ENCODE measurements around the gene HAO2. TPM values are rescaled to one million over a fixed set of nuclear protein-coding genes. Genes with fewer than 3 reads are reported as not detected.

Gene HAO2
- total RNA-seq (not detected), polyA plus RNA-seq (not detected)
- long read RNA-seq, donor 1: 0 reads
- long read RNA-seq, donor 2: 0 reads
- long read RNA-seq, donor 3: 0 reads
- long read RNA-seq, donor 4: 0 reads

- no peak within 1 kb of the TSS for H3K4me3 ChIP-seq (ENCODE audit: low read length)
- H3K27ac ChIP-seq (ENCODE audit: low read length): no peak within 1 kb of the TSS
- ATAC-seq: no peak
- no peaks in the 10 kb centered on the region for H3K27me3 ChIP-seq (ENCODE audit: control insufficient read depth, insufficient read depth)
- DNase-seq: no peak
- H3K4me1 ChIP-seq (ENCODE audit: control insufficient read depth, insufficient read depth, low read length): no peaks in the 10 kb centered on the region
- no peaks in the 10 kb centered on the region for H3K9me3 ChIP-seq (ENCODE audit: control insufficient read depth, low read length)
- 58% methylated on average over 2 of the region's 2 CpGs for WGBS
- intact Hi-C loops (cut with DNase I): loop anchor here in 1 of 4 donors (10.0 kb wide), 1 partner anchor 84 kb away; no protein-coding TSS in a partner anchor
These were observed at the start of gene HAO2 for GRCh38 chr1:119368554-119368953. TSS of gene HAO2 (plus strand) at chr1:119368785. CDS start at chr1:119381086, 12,301 bp downstream.

GRCh38 chr1:119320100-119320499 is 48.5 kb upstream of the HAO2 start:
- DNase-seq: no peak
- Histone ChIP-seq H3K27ac (ENCODE audit: low read length) (no peak overlapping the region), H3K27me3 (ENCODE audit: control insufficient read depth, insufficient read depth) (no peaks in the 10 kb centered on the region), H3K4me3 (ENCODE audit: low read length) (no peak overlapping the region), H3K4me1 (ENCODE audit: control insufficient read depth, insufficient read depth, low read length) (no peaks in the 10 kb centered on the region), H3K9me3 (ENCODE audit: control insufficient read depth, low read length) (no peaks in the 10 kb centered on the region)
- intact Hi-C loops (cut with DNase I): no loop called here
- ATAC-seq: no peak

- Histone ChIP-seq H3K4me1 (ENCODE audit: control insufficient read depth, insufficient read depth, low read length) (no peaks in the 10 kb centered on the region), H3K9me3 (ENCODE audit: control insufficient read depth, low read length) (no peaks in the 10 kb centered on the region), H3K27ac (ENCODE audit: low read length) (no peak overlapping the region), H3K4me3 (ENCODE audit: low read length) (no peak overlapping the region), H3K27me3 (ENCODE audit: control insufficient read depth, insufficient read depth) (no peaks in the 10 kb centered on the region)
- intact Hi-C loops (cut with DNase I): no loop called here
- 88% methylated on average over 5 of the region's 5 CpGs for WGBS
- DNase-seq (no peak), ATAC-seq (no peak)
These were observed 46.7 kb upstream of the HAO2 start for GRCh38 chr1:119321666-119322419.

- Histone ChIP-seq H3K27me3 (ENCODE audit: control insufficient read depth, insufficient read depth) (no peaks in the 10 kb centered on the region), H3K4me1 (ENCODE audit: control insufficient read depth, insufficient read depth, low read length) (no peaks in the 10 kb centered on the region), H3K27ac (ENCODE audit: low read length) (no peak overlapping the region), H3K4me3 (ENCODE audit: low read length) (no peak overlapping the region), H3K9me3 (ENCODE audit: control insufficient read depth, low read length) (no peaks in the 10 kb centered on the region)
- intact Hi-C loops (cut with DNase I): no loop called here
- ATAC-seq (no peak), DNase-seq (no peak)
- WGBS: 74% methylated on average over 5 of the region's 5 CpGs
These were observed 45.2 kb upstream of the HAO2 start for GRCh38 chr1:119323216-119323982.

GRCh38 chr1:119324198-119324597 is 44.4 kb upstream of the HAO2 start:
- no peak overlapping the region for H3K4me3 ChIP-seq (ENCODE audit: low read length)
- H3K27ac ChIP-seq (ENCODE audit: low read length): no peak overlapping the region
- no peaks in the 10 kb centered on the region for H3K4me1 ChIP-seq (ENCODE audit: control insufficient read depth, insufficient read depth, low read length)
- no peaks in the 10 kb centered on the region for H3K27me3 ChIP-seq (ENCODE audit: control insufficient read depth, insufficient read depth)
- ATAC-seq (no peak), DNase-seq (no peak)
- H3K9me3 ChIP-seq (ENCODE audit: control insufficient read depth, low read length): no peaks in the 10 kb centered on the region
- 69% methylated on average over 1 of the region's 1 CpG for WGBS
- intact Hi-C loops (cut with DNase I): no loop called here

- 90% methylated on average over 7 of the region's 7 CpGs for WGBS
- ATAC-seq: no peak
These were observed 42.3 kb upstream of the HAO2 start for GRCh38 chr1:119326251-119326650.

DNA sequence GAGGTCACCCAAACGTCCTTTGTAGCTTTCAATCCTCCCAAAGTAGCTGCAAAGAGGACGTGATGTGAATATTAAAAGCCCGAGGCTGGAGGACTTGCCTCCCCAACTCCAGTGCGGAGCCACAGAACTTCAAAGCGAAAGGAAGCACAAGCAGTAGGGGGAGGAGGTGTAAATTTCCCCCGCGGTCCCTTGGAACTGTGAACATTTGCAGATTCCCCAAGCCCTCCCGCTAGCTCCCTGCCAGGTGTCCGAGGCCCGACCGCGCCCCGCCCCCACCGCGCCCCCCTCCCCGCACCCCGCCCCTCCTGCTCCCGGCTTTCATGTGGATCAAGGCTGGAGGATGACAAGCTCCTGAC is 41.5 kb upstream of the HAO2 start:
- no peaks in the 10 kb centered on the region for H3K9me3 ChIP-seq (ENCODE audit: control insufficient read depth, low read length)
- peak overlapping the region; percentile 40 for H3K4me3 ChIP-seq (ENCODE audit: low read length)
- intact Hi-C loops (cut with DNase I): no loop called here
- no peaks in the 10 kb centered on the region for H3K27me3 ChIP-seq (ENCODE audit: control insufficient read depth, insufficient read depth)
- ATAC-seq: no peak
- peak in 1 of 3 donors; percentile 41 for DNase-seq
- 4% methylated on average over 18 of the region's 18 CpGs for WGBS
- H3K4me1 ChIP-seq (ENCODE audit: control insufficient read depth, insufficient read depth, low read length): no peaks in the 10 kb centered on the region
- no peak overlapping the region for H3K27ac ChIP-seq (ENCODE audit: low read length)

More at GRCh38 chr1:119326251-119326650, 42.3 kb upstream of the HAO2 start:
- Histone ChIP-seq H3K4me3 (ENCODE audit: low read length) (no peak overlapping the region), H3K27me3 (ENCODE audit: control insufficient read depth, insufficient read depth) (no peaks in the 10 kb centered on the region), H3K27ac (ENCODE audit: low read length) (no peak overlapping the region), H3K4me1 (ENCODE audit: control insufficient read depth, insufficient read depth, low read length) (no peaks in the 10 kb centered on the region), H3K9me3 (ENCODE audit: control insufficient read depth, low read length) (no peaks in the 10 kb centered on the region)
- no peak for DNase-seq
- intact Hi-C loops (cut with DNase I): no loop called here

DNA sequence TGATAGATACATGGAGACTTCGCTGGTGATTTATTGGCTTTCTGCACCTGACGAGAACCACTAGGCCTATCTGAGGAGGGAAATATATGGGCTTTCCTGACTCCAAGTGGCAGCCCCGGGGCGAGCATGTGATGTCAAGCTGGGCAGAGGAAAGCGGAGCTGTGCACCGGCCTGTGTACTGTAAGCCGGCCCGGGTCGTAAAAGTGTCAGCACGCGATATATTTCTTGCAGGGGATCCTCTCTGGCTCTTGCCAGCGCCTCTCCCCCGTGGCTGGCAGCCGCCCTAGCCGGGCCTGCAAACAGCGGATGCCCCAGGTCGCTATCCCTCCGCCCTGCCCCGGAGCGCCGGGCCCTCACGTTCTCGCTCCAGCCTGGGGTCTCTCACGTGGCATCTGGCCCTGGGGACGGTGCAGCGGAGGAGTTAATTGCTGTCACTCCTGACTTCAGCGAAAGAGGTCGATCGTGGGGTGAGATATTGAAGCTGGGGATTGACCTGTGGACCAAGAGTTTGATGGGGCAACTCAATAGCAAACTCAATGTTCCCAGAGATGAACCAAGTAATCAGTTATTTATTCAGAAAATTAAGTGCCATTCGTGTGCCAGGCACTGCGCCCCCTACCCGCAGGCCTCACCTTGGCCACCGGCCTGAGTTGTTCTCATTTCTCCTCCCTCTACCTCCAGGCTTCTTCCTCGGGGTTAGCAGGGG is 41.0 kb upstream of the HAO2 start:
- no peak overlapping the region for H3K27ac ChIP-seq (ENCODE audit: low read length)
- peak; percentile 22 to 65 (median 64) for DNase-seq

GRCh38 chr1:119329541-119330461 is 38.8 kb upstream of the HAO2 start:
- WGBS: 75% methylated on average over 8 of the region's 8 CpGs
- no peak overlapping the region for H3K27ac ChIP-seq (ENCODE audit: low read length)

More for the DNA sequence above, 41.0 kb upstream of the HAO2 start:
- WGBS: 7% methylated on average over 34 of the region's 34 CpGs
- ATAC-seq: peak; percentile 55 to 64
- Histone ChIP-seq H3K4me1 (ENCODE audit: control insufficient read depth, insufficient read depth, low read length) (no peaks in the 10 kb centered on the region), H3K4me3 (ENCODE audit: low read length) (peak overlapping the region; percentile 40), H3K27me3 (ENCODE audit: control insufficient read depth, insufficient read depth) (no peaks in the 10 kb centered on the region), H3K9me3 (ENCODE audit: control insufficient read depth, low read length) (no peaks in the 10 kb centered on the region)
- intact Hi-C loops (cut with DNase I): no loop called here

DNA sequence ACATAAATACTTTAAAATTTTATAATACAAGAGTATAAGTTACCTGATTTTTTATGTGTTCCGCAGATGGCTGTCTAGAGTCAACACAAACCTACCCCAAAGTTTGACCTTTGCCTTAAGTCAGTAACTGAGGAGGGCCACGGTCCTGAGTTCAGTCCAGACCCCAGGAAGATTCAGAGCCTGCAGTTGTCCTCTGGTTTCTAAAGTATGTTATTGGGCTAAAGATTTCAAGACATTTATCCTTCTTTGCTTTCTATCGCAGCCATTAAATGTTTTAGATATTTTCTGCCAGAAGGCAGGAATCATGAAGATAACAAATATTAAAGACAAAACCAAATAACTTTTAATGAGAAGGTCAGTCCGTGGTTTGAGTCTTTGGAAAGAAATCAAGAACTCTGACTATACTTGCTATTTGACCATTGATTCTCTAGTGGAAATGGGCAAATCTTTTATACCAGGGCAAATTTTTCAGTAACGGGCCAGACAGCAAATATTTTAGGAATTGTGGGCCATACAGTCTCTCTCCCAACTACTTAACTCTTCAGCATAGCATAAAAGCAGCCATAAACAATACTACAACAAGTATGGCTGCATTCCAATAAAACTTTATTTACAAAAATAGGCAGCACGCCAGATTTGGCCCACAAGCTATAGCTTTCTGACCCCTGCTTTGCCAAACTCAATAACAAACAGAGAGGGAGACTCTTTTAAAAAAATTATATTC is 38.0 kb upstream of the HAO2 start:
- no peaks in the 10 kb centered on the region for H3K9me3 ChIP-seq (ENCODE audit: control insufficient read depth, low read length)
- DNase-seq (no peak), ATAC-seq (no peak)
- intact Hi-C loops (cut with DNase I): no loop called here
- no peak overlapping the region for H3K4me3 ChIP-seq (ENCODE audit: low read length)
- H3K27ac ChIP-seq (ENCODE audit: low read length): no peak overlapping the region
- no peaks in the 10 kb centered on the region for H3K27me3 ChIP-seq (ENCODE audit: control insufficient read depth, insufficient read depth)
- no peaks in the 10 kb centered on the region for H3K4me1 ChIP-seq (ENCODE audit: control insufficient read depth, insufficient read depth, low read length)
- 71% methylated on average over 6 of the region's 6 CpGs for WGBS

More at GRCh38 chr1:119329541-119330461, 38.8 kb upstream of the HAO2 start:
- Histone ChIP-seq H3K4me1 (ENCODE audit: control insufficient read depth, insufficient read depth, low read length) (no peaks in the 10 kb centered on the region), H3K27me3 (ENCODE audit: control insufficient read depth, insufficient read depth) (no peaks in the 10 kb centered on the region), H3K9me3 (ENCODE audit: control insufficient read depth, low read length) (no peaks in the 10 kb centered on the region), H3K4me3 (ENCODE audit: low read length) (no peak overlapping the region)
- DNase-seq (no peak), ATAC-seq (no peak)
- intact Hi-C loops (cut with DNase I): no loop called here
